Measurements from ENCODE around the gene MARK2. TPM values are rescaled to one million over a fixed set of nuclear protein-coding genes. Genes with fewer than 3 reads are reported as not detected.

Gene MARK2
- total RNA-seq, 2 donors from 2014 or later: 39.7 to 39.8 TPM

GRCh38 chr11:63853476-63853875 is 14.6 kb downstream of the MARK2 start:
- H3K4me3 Mint-ChIP-seq: no peak overlapping the region
- Histone ChIP-seq H3K9ac (ENCODE audit: extremely low read depth, low read length, poor library complexity, severe bottlenecking) (no peak overlapping the region), H3K27me3 (ENCODE audit: control insufficient read depth, insufficient read depth, low read length, poor library complexity, severe bottlenecking) (no peaks in the 10 kb centered on the region), H3K4me1 (ENCODE audit: control insufficient read depth, insufficient read depth, low read length) (no peaks in the 10 kb centered on the region), H3K9me3 (ENCODE audit: control insufficient read depth, low read length) (no peaks in the 10 kb centered on the region), H3K27ac (ENCODE audit: low read depth, low read length) (no peak overlapping the region), H3K36me3 (ENCODE audit: control insufficient read depth, insufficient read depth, low read length) (peaks cover 25% of the 10 kb centered on the region), H3K4me3 (ENCODE audit: low read length) (no peak overlapping the region)
- TF ChIP-seq, protein P1, sequence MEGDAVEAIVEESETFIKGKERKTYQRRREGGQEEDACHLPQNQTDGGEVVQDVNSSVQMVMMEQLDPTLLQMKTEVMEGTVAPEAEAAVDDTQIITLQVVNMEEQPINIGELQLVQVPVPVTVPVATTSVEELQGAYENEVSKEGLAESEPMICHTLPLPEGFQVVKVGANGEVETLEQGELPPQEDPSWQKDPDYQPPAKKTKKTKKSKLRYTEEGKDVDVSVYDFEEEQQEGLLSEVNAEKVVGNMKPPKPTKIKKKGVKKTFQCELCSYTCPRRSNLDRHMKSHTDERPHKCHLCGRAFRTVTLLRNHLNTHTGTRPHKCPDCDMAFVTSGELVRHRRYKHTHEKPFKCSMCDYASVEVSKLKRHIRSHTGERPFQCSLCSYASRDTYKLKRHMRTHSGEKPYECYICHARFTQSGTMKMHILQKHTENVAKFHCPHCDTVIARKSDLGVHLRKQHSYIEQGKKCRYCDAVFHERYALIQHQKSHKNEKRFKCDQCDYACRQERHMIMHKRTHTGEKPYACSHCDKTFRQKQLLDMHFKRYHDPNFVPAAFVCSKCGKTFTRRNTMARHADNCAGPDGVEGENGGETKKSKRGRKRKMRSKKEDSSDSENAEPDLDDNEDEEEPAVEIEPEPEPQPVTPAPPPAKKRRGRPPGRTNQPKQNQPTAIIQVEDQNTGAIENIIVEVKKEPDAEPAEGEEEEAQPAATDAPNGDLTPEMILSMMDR (conservative IDR thresholded peaks at IDR 0.05): no peak
- peaks cover 3% of the 10 kb centered on the region for H3K4me1 Mint-ChIP-seq
- no peak overlapping the region for H3K27ac Mint-ChIP-seq
- DNase-seq: no peak
- peaks cover 35% of the 10 kb centered on the region for H3K36me3 Mint-ChIP-seq (ENCODE audit: low read depth)
- H3K27me3 Mint-ChIP-seq (ENCODE audit: insufficient read depth): no peaks in the 10 kb centered on the region
- 94 to 100% methylated on average over 2 to 3 of the region's 3 CpGs for WGBS, 2 experiments (ENCODE audit: insufficient coverage in 1 of 2, insufficient read length in 1 of 2)
- no peaks in the 10 kb centered on the region for H3K9me3 Mint-ChIP-seq

DNA sequence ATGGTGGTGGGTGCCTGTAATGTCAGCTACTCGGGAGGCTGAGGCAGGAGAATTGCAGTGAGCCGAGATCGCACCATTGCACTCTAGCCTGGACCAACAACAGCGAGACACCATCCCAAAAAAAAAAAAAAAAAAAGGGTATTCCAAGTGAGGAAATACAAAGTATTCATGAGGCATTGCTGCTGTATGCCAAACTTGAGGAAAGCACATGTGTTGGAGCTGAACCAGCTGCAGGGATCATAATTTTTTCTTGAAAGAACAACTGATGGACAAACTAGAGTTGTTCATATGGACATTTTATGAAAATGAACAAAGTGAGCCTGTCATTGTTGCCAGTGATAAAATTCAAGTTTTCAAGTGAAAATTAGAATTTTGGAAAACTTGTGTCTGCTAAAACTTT is 15.8 kb downstream of the MARK2 start:
- no peaks in the 10 kb centered on the region for H3K27me3 Mint-ChIP-seq (ENCODE audit: insufficient read depth)

DNA sequence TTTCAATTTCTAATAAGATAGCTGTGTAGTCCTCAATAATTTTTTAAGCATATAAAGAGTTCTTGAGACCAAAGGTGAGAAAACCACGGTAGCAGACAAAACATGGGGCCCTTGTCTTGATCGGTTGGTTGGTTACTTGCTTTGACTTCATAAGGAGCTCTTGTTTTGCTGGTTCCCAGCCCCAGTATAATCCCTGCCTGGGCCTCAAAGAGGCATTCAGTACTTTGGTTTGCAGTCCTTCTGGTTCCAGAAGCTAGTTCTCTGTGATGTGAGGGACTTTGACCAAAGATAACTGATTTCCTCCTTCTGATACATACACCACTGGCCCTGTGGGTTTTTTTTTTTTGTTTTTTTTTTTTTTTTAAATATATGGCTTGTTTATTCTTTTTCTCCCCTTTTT is 17.1 kb downstream of the MARK2 start:
- DNase-seq: no peak
- no peaks in the 10 kb centered on the region for H3K27me3 Mint-ChIP-seq (ENCODE audit: insufficient read depth)
- 85 to 96% methylated on average over 2 of the region's 2 CpGs for WGBS, 2 experiments (ENCODE audit: insufficient coverage in 1 of 2, insufficient read length in 1 of 2)
- H3K9ac ChIP-seq (ENCODE audit: extremely low read depth, low read length, poor library complexity, severe bottlenecking): no peak overlapping the region
- no peaks in the 10 kb centered on the region for H3K9me3 ChIP-seq (ENCODE audit: control insufficient read depth, low read length)
- peaks cover 5% of the 10 kb centered on the region for H3K4me1 Mint-ChIP-seq
- H3K4me3 Mint-ChIP-seq: no peak overlapping the region
- H3K4me1 ChIP-seq (ENCODE audit: control insufficient read depth, insufficient read depth, low read length): no peaks in the 10 kb centered on the region
- H3K9me3 Mint-ChIP-seq: no peaks in the 10 kb centered on the region
- peaks cover 38% of the 10 kb centered on the region for H3K36me3 Mint-ChIP-seq (ENCODE audit: low read depth)
- no peak overlapping the region for H3K27ac Mint-ChIP-seq
- TF ChIP-seq, protein P1 (conservative IDR thresholded peaks at IDR 0.05): no peak
- peaks cover 25% of the 10 kb centered on the region for H3K36me3 ChIP-seq (ENCODE audit: control insufficient read depth, insufficient read depth, low read length)
- H3K27me3 ChIP-seq (ENCODE audit: control insufficient read depth, insufficient read depth, low read length, poor library complexity, severe bottlenecking): no peaks in the 10 kb centered on the region
- H3K27ac ChIP-seq (ENCODE audit: low read depth, low read length): no peak overlapping the region
- no peak overlapping the region for H3K4me3 ChIP-seq (ENCODE audit: low read length)

More for the DNA sequence above, 15.8 kb downstream of the MARK2 start:
- WGBS, 2 experiments (ENCODE audit: insufficient coverage in 1 of 2, insufficient read length in 1 of 2): 95 to 100% methylated on average over 2 to 4 of the region's 4 CpGs
- Mint-ChIP-seq H3K4me1 (peaks cover 7% of the 10 kb centered on the region), H3K27ac (no peak overlapping the region), H3K36me3 (ENCODE audit: low read depth) (peaks cover 36% of the 10 kb centered on the region), H3K9me3 (no peaks in the 10 kb centered on the region), H3K4me3 (no peak overlapping the region)
- no peak for DNase-seq
- Histone ChIP-seq H3K27me3 (ENCODE audit: control insufficient read depth, insufficient read depth, low read length, poor library complexity, severe bottlenecking) (no peaks in the 10 kb centered on the region), H3K4me3 (ENCODE audit: low read length) (no peak overlapping the region), H3K27ac (ENCODE audit: low read depth, low read length) (no peak overlapping the region), H3K9ac (ENCODE audit: extremely low read depth, low read length, poor library complexity, severe bottlenecking) (no peak overlapping the region), H3K9me3 (ENCODE audit: control insufficient read depth, low read length) (no peaks in the 10 kb centered on the region), H3K4me1 (ENCODE audit: control insufficient read depth, insufficient read depth, low read length) (no peaks in the 10 kb centered on the region), H3K36me3 (ENCODE audit: control insufficient read depth, insufficient read depth, low read length) (peaks cover 25% of the 10 kb centered on the region)
- TF ChIP-seq, protein P1 (conservative IDR thresholded peaks at IDR 0.05): no peak

Measured in endodermal cell (in vitro differentiated cells).